ENCODE measurements around the gene CDHR5.

The CDHR5 gene

DNA sequence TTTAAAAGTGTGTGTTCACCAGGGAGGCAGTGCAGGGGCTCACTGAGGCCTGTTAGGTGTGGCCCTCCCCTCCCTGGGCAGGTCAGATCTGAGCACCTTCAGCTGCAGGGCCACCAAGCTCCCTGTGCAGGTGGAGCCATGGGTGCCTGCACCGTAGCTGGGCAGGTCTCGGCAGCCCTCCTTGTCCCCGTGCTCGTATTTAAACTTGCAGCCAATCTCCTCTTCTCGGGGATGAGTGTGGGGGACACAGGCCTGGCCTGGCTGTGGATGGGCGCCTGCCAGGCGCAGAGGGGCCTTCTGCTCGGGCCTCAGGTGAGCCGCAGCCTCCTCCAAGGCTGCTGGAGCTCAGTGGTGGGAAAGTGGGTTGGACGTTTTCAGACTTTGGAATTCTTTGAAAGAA is 29.4 kb downstream of the CDHR5 start:
- no peak for TF ChIP-seq EZH2phosphoT487 (conservative IDR thresholded peaks at IDR 0.05; ENCODE audit: low read length)
- TF ChIP-seq, protein P1, sequence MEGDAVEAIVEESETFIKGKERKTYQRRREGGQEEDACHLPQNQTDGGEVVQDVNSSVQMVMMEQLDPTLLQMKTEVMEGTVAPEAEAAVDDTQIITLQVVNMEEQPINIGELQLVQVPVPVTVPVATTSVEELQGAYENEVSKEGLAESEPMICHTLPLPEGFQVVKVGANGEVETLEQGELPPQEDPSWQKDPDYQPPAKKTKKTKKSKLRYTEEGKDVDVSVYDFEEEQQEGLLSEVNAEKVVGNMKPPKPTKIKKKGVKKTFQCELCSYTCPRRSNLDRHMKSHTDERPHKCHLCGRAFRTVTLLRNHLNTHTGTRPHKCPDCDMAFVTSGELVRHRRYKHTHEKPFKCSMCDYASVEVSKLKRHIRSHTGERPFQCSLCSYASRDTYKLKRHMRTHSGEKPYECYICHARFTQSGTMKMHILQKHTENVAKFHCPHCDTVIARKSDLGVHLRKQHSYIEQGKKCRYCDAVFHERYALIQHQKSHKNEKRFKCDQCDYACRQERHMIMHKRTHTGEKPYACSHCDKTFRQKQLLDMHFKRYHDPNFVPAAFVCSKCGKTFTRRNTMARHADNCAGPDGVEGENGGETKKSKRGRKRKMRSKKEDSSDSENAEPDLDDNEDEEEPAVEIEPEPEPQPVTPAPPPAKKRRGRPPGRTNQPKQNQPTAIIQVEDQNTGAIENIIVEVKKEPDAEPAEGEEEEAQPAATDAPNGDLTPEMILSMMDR (IDR thresholded peaks at IDR 0.05; ENCODE audit: insufficient read depth, low read length, poor library complexity, severe bottlenecking), result no peak
- H3K9me3 ChIP-seq (ENCODE audit: insufficient read depth, low read length), result no peaks in the 10 kb centered on the region
- H3K79me2 ChIP-seq (ENCODE audit: insufficient read depth, low read length), result no peaks in the 10 kb centered on the region
- peaks cover 10% of the 10 kb centered on the region; the same call in 1 of the 2 replicates for H3K36me3 ChIP-seq (ENCODE audit: low read length)
- H3F3A ChIP-seq (ENCODE audit: insufficient read depth), result no peaks in the 10 kb centered on the region
- no peak overlapping the region for H3K27ac ChIP-seq (ENCODE audit: low read depth, low read length)
- H3K27me3 ChIP-seq (ENCODE audit: low read length), result no peaks in the 10 kb centered on the region
- H4K20me1 ChIP-seq (ENCODE audit: low read depth, low read length), result no peaks in the 10 kb centered on the region; the same call in 1 of the 2 replicates
- no peak overlapping the region for H3K4me2 ChIP-seq (ENCODE audit: low read depth, low read length, poor library complexity, severe bottlenecking)
- H3K9ac ChIP-seq (ENCODE audit: low read length), result no peak overlapping the region
- no peaks in the 10 kb centered on the region for H3K9me2 ChIP-seq (replicated peaks; ENCODE audit: insufficient read depth, low read length)
- no peak overlapping the region for H3K4me3 ChIP-seq (ENCODE audit: insufficient read depth, low read length, poor library complexity, severe bottlenecking)
- no peak overlapping the region for H2AFZ ChIP-seq (ENCODE audit: low read depth, low read length, severe bottlenecking)

DNA sequence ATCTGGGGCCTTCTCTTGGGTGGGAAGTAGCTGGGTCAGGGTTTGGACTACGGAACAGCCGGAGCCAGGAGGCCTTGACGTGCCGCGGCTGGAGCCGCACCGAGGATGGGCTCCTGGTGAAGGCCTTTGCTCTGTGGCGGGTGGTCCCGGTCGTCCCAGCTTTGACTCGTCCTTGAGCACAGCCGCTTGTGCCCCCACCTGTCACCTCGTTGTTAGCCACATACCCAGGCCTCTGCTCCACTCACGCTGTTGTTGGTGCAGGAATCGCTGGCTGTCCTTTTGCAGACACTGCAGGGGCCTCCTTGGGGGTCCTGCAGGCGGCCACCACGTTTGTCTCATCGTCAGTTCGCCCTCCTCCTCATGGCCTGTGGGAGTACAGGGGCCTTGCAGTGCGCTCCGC is 31.4 kb downstream of the CDHR5 start:
- H3K36me3 ChIP-seq (ENCODE audit: low read length), result peaks cover 14% of the 10 kb centered on the region; the same call in 1 of the 2 replicates
- H3K79me2 ChIP-seq (ENCODE audit: insufficient read depth, low read length), result no peaks in the 10 kb centered on the region
- H4K20me1 ChIP-seq (ENCODE audit: low read depth, low read length), result no peaks in the 10 kb centered on the region

DNA sequence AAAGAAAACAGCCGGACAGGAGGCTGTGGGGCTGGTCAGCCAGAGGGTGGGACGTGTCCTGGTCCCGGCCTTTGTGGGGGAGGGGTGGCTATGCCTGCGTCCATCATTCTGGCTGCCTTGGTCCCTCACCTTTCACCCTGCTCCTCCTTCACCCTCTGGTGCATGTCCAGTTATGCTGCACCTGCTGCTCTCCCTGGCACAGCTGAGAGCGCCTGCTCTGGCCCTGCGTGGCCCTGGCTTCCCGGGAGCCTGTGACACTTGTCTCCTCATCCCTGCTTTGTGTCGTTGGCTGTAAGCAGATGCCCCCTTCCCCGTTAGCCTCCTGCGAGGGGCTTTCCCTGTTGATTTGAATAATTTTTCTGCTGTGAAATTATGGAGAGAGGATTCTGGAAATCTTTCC is 31.8 kb downstream of the CDHR5 start:
- no peak overlapping the region for H2AFZ ChIP-seq (ENCODE audit: low read depth, low read length, severe bottlenecking)
- H3K9me2 ChIP-seq (replicated peaks; ENCODE audit: insufficient read depth, low read length), result no peaks in the 10 kb centered on the region
- H3K9me3 ChIP-seq (ENCODE audit: insufficient read depth, low read length), result no peaks in the 10 kb centered on the region
- H3K4me2 ChIP-seq (ENCODE audit: low read depth, low read length, poor library complexity, severe bottlenecking), result no peak overlapping the region
- no peak overlapping the region for H3K9ac ChIP-seq (ENCODE audit: low read length)
- no peak overlapping the region for H3K27ac ChIP-seq (ENCODE audit: low read depth, low read length)
- TF ChIP-seq EZH2phosphoT487 (conservative IDR thresholded peaks at IDR 0.05; ENCODE audit: low read length), result no peak
- TF ChIP-seq, protein P1 (IDR thresholded peaks at IDR 0.05; ENCODE audit: insufficient read depth, low read length, poor library complexity, severe bottlenecking), result no peak
- H3K79me2 ChIP-seq (ENCODE audit: insufficient read depth, low read length), result no peaks in the 10 kb centered on the region
- H3K36me3 ChIP-seq (ENCODE audit: low read length), result peaks cover 16% of the 10 kb centered on the region; the same call in 1 of the 2 replicates
- H3F3A ChIP-seq (ENCODE audit: insufficient read depth), result no peaks in the 10 kb centered on the region
- H3K27me3 ChIP-seq (ENCODE audit: low read length), result no peaks in the 10 kb centered on the region
- no peaks in the 10 kb centered on the region for H4K20me1 ChIP-seq (ENCODE audit: low read depth, low read length)
- no peak overlapping the region for H3K4me3 ChIP-seq (ENCODE audit: insufficient read depth, low read length, poor library complexity, severe bottlenecking)

More for the DNA sequence above, 31.4 kb downstream of the CDHR5 start:
- H3K9me3 ChIP-seq (ENCODE audit: insufficient read depth, low read length), result no peaks in the 10 kb centered on the region
- no peaks in the 10 kb centered on the region for H3F3A ChIP-seq (ENCODE audit: insufficient read depth)
- H2AFZ ChIP-seq (ENCODE audit: low read depth, low read length, severe bottlenecking), result no peak overlapping the region
- no peaks in the 10 kb centered on the region for H3K9me2 ChIP-seq (replicated peaks; ENCODE audit: insufficient read depth, low read length)
- H3K4me3 ChIP-seq (ENCODE audit: insufficient read depth, low read length, poor library complexity, severe bottlenecking), result no peak overlapping the region
- H3K9ac ChIP-seq (ENCODE audit: low read length), result no peak overlapping the region
- H3K4me2 ChIP-seq (ENCODE audit: low read depth, low read length, poor library complexity, severe bottlenecking), result no peak overlapping the region
- H3K27me3 ChIP-seq (ENCODE audit: low read length), result no peaks in the 10 kb centered on the region
- no peak overlapping the region for H3K27ac ChIP-seq (ENCODE audit: low read depth, low read length)
- TF ChIP-seq, protein P1 (IDR thresholded peaks at IDR 0.05; ENCODE audit: insufficient read depth, low read length, poor library complexity, severe bottlenecking), result no peak
- TF ChIP-seq EZH2phosphoT487 (conservative IDR thresholded peaks at IDR 0.05; ENCODE audit: low read length), result no peak

All from SU-DHL-6 (cell line).